ENCODE results near the gene TTC4. TPM values are rescaled to one million over a fixed set of nuclear protein-coding genes. Genes with fewer than 3 reads are reported as not detected.

The TTC4 gene
- total RNA-seq, 3 donors from 2014 or later = 12.1 to 16.7 (median 15.2) TPM

DNA sequence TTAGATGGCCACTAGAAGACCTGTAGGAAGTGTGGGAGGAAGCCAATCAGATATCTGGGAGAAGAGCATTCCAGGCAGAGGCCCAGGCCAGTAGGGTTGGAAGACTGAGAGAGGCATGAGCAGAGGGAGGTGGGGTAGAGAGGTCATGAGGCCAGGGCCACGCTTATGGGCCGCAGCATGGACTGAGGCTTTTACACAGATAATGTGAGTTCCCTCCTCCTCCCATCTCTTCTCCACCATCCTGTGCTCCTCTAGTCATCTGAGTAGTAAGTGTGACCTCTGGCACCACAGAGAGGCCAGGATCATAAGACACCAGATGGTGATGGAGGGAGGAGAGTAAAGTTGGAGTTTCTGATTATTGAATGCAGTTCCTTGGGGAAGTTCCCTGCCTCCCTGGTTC, 68.4 kb downstream of the TTC4 start:
- H3K4me3 ChIP-seq = no peak overlapping the region
- H3K9me3 ChIP-seq = no peaks in the 10 kb centered on the region
- ATAC-seq (no peak), DNase-seq (no peak)
- TF ChIP-seq CTCF (IDR thresholded peaks at IDR 0.05) = no peak
- peaks cover 3% of the 10 kb centered on the region for H3K36me3 ChIP-seq (ENCODE audit: low read depth)
- no peaks in the 10 kb centered on the region for H3K4me1 ChIP-seq (ENCODE audit: low read depth)
- intact Hi-C loops (cut with DNase I, micrococcal nuclease) = no loop called here

DNA sequence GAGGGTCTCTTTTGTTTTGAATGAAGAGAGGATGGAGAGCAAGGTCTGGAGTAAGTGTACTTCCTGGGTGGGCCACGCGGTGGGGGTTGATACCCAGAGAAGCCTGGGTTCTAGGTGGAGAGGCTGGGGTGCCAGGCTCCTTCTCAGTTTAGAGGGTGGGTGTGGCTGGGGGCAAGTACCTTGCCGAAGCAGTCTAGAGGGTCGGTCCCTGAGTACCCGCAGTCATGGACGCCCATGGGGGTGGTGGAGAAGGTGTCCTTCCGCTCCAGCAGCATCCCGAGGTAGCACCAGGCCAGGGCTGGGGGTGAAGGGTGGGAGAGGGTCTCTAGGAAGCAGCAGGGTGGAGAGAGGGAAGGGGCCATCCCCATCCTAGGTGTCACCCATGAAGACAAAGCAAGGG, 71.1 kb downstream of the TTC4 start:
- no peak for DNase-seq
- intact Hi-C loops (cut with DNase I, micrococcal nuclease) = no loop called here
- H3K9me3 ChIP-seq = no peaks in the 10 kb centered on the region
- H3K4me3 ChIP-seq = no peak overlapping the region
- TF ChIP-seq CTCF (IDR thresholded peaks at IDR 0.05) = no peak
- peaks cover 3% of the 10 kb centered on the region for H3K36me3 ChIP-seq (ENCODE audit: low read depth)
- ATAC-seq = no peak
- no peaks in the 10 kb centered on the region for H3K4me1 ChIP-seq (ENCODE audit: low read depth)

- DNase-seq (no peak), ATAC-seq (no peak)
- H3K4me1 ChIP-seq (ENCODE audit: low read depth) = no peaks in the 10 kb centered on the region
- no peak for TF ChIP-seq CTCF (IDR thresholded peaks at IDR 0.05)
- peaks cover 3% of the 10 kb centered on the region for H3K36me3 ChIP-seq (ENCODE audit: low read depth)
- no peaks in the 10 kb centered on the region for H3K9me3 ChIP-seq
- H3K4me3 ChIP-seq = no peak overlapping the region
- intact Hi-C loops (cut with DNase I, micrococcal nuclease) = no loop called here
These were observed 71.9 kb downstream of the TTC4 start for GRCh38 chr1:54787604-54788003.

DNA sequence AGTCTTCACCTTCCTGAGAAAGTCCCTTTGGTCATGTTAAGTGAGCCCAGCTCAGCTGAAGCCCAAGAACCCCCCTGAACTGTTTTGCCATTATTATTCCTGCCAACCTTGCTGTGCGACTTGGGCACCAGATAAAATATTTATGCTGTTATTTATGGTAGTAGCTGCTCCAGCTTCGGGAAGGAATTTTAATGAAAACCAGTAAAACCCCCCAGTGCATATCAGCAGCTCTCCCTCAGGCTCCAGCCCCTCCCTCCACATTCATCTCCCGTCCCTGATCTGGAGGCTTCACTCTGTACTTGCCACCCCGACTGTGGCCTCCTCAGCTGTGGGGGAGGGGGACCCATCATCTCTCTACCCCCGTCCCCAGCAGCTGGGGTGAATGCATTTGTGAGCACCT, 72.8 kb downstream of the TTC4 start:
- ATAC-seq (no peak), DNase-seq (no peak)
- intact Hi-C loops (cut with DNase I, micrococcal nuclease) = no loop called here
- TF ChIP-seq CTCF (IDR thresholded peaks at IDR 0.05) = no peak
- Histone ChIP-seq H3K36me3 (ENCODE audit: low read depth) (peaks cover 3% of the 10 kb centered on the region), H3K4me1 (ENCODE audit: low read depth) (peaks cover 8% of the 10 kb centered on the region), H3K4me3 (no peak overlapping the region), H3K9me3 (no peaks in the 10 kb centered on the region)

GRCh38 chr1:54791880-54792522, 76.3 kb downstream of the TTC4 start:
- no peak for ATAC-seq
- intact Hi-C loops (cut with DNase I, micrococcal nuclease) = no loop called here
- peak in 1 of 3 donors; percentile 70 for DNase-seq
- Histone ChIP-seq H3K36me3 (ENCODE audit: low read depth) (no peaks in the 10 kb centered on the region), H3K9me3 (no peaks in the 10 kb centered on the region), H3K4me1 (ENCODE audit: low read depth) (peaks cover 41% of the 10 kb centered on the region), H3K4me3 (no peak overlapping the region)
- peak; percentile 36 for TF ChIP-seq CTCF (IDR thresholded peaks at IDR 0.05)

Other genes starting within 250 kb of the TTC4 start
- gene ACOT11, start 167.6 kb upstream of the TTC4 start, total RNA-seq = 100 to 1,000 TPM in 1 of 3 donors, 10 to 100 TPM in 2; 54.7 to 122 (median 62.2) TPM
- gene FAM151A, start 92.3 kb upstream of the TTC4 start, total RNA-seq = 10 to 100 TPM in 2 of 3 donors, 1 to 10 TPM in 1; 5.7 to 25.1 (median 19.2) TPM
- gene MROH7, start 74.1 kb upstream of the TTC4 start, total RNA-seq = 10 to 100 TPM in 2 of 3 donors, 1 to 10 TPM in 1; 8.9 to 39.0 (median 16.6) TPM
- gene PARS2, start 48.7 kb downstream of the TTC4 start, total RNA-seq = 1 to 10 TPM; 6.4 to 8.7 (median 7.2) TPM
- gene TTC22, start 85.5 kb downstream of the TTC4 start, total RNA-seq = 100 to 1,000 TPM in 1 of 3 donors, 10 to 100 TPM in 2; 51.6 to 122 (median 70.8) TPM
- gene DHCR24, start 171.3 kb downstream of the TTC4 start, total RNA-seq = 100 to 1,000 TPM; 101 to 271 (median 197) TPM

Measured in mucosa of descending colon (tissue), 3 donors.